ENCODE measurements around the gene FIZ1. TPM values are rescaled to one million over a fixed set of nuclear protein-coding genes. Genes with fewer than 3 reads are reported as not detected.

FIZ1 gene
- total RNA-seq, 1 experiment from 2014 or later = 29.3 TPM

- ChIA-PET POLR2A (ENCODE audit: low non-redundant PET) (interaction anchor here (0.5 kb wide), 1 partner anchor 14 kb away, joined by 3 read pairs; no protein-coding TSS in a partner anchor), CTCF (interaction anchor here (0.6 to 1.0 kb wide), 2 partner anchors 16 to 499 kb away, joined by 3 to 9 read pairs; partner anchors contain the start of gene ZNF784)
- intact Hi-C loops (cut with micrococcal nuclease; ENCODE audit: unreplicated experiment) = no loop called here
- no peaks in the 10 kb centered on the region for H3K9me3 ChIP-seq (ENCODE audit: low read depth, low read length, poor library complexity, severe bottlenecking)
- peaks cover 8% of the 10 kb centered on the region for H3K36me3 ChIP-seq (ENCODE audit: insufficient read depth, low read length, poor library complexity, severe bottlenecking)
- TF ChIP-seq EZH2 (IDR thresholded peaks at IDR 0.05; ENCODE audit: borderline replicate concordance, low read depth, low read length, poor library complexity, severe bottlenecking) (no peak), CTCF (conservative IDR thresholded peaks at IDR 0.05; ENCODE audit: low read depth, low read length) (peak; percentile 58)
- no peaks in the 10 kb centered on the region for H3K27me3 ChIP-seq (replicated peaks; ENCODE audit: insufficient read depth, low read depth, low read length, poor library complexity)
- peak overlapping the region; percentile 90 for H3K27ac ChIP-seq (ENCODE audit: low read depth, low read length, poor library complexity, severe bottlenecking)
- peak; percentile 85 for DNase-seq (ENCODE audit: low spot score)
- H3K4me3 ChIP-seq (ENCODE audit: low read depth, low read length, poor library complexity, severe bottlenecking) = peak overlapping the region; percentile 81
- H3K4me1 ChIP-seq (ENCODE audit: insufficient read depth, low read length, poor library complexity, severe bottlenecking) = peaks cover 28% of the 10 kb centered on the region
- BruUV-seq (replicated peaks) = TSS peak; percentile 38
These were observed 40.8 kb upstream of the FIZ1 start for GRCh38 chr19:55640043-55640576.

GRCh38 chr19:55638864-55639359 lies 39.6 kb upstream of the FIZ1 start:
- BruUV-seq (replicated peaks) = no TSS peak
- Histone ChIP-seq H3K36me3 (ENCODE audit: insufficient read depth, low read length, poor library complexity, severe bottlenecking) (no peaks in the 10 kb centered on the region), H3K9me3 (ENCODE audit: low read depth, low read length, poor library complexity, severe bottlenecking) (no peaks in the 10 kb centered on the region), H3K27me3 (replicated peaks; ENCODE audit: insufficient read depth, low read depth, low read length, poor library complexity) (no peaks in the 10 kb centered on the region), H3K27ac (ENCODE audit: low read depth, low read length, poor library complexity, severe bottlenecking) (no peak overlapping the region), H3K4me1 (ENCODE audit: insufficient read depth, low read length, poor library complexity, severe bottlenecking) (peaks cover 26% of the 10 kb centered on the region), H3K4me3 (ENCODE audit: low read depth, low read length, poor library complexity, severe bottlenecking) (no peak overlapping the region)
- POLR2A ChIA-PET (ENCODE audit: low non-redundant PET) = no interaction called here
- intact Hi-C loops (cut with micrococcal nuclease; ENCODE audit: unreplicated experiment) = no loop called here
- TF ChIP-seq CTCF (conservative IDR thresholded peaks at IDR 0.05; ENCODE audit: low read depth, low read length) (peak; percentile 67), EZH2 (IDR thresholded peaks at IDR 0.05; ENCODE audit: borderline replicate concordance, low read depth, low read length, poor library complexity, severe bottlenecking) (no peak)
- CTCF ChIA-PET = interaction anchor here (0.5 to 0.7 kb wide), 2 partner anchors 14 to 300 kb away, joined by 3 to 10 read pairs; partner anchors contain the start of gene ZNF784
- DNase-seq (ENCODE audit: low spot score) = peak; percentile 87

- no peak for TF ChIP-seq EZH2 (IDR thresholded peaks at IDR 0.05; ENCODE audit: borderline replicate concordance, low read depth, low read length, poor library complexity, severe bottlenecking)
- TF ChIP-seq CTCF (conservative IDR thresholded peaks at IDR 0.05; ENCODE audit: low read depth, low read length) = no peak
- DNase-seq (ENCODE audit: low spot score) = no peak
- Histone ChIP-seq H3K4me1 (ENCODE audit: insufficient read depth, low read length, poor library complexity, severe bottlenecking) (peaks cover 19% of the 10 kb centered on the region), H3K36me3 (ENCODE audit: insufficient read depth, low read length, poor library complexity, severe bottlenecking) (no peaks in the 10 kb centered on the region), H3K9me3 (ENCODE audit: low read depth, low read length, poor library complexity, severe bottlenecking) (no peaks in the 10 kb centered on the region), H3K27me3 (replicated peaks; ENCODE audit: insufficient read depth, low read depth, low read length, poor library complexity) (no peaks in the 10 kb centered on the region), H3K27ac (ENCODE audit: low read depth, low read length, poor library complexity, severe bottlenecking) (no peak overlapping the region), H3K4me3 (ENCODE audit: low read depth, low read length, poor library complexity, severe bottlenecking) (no peak overlapping the region)
- BruUV-seq (replicated peaks) = no TSS peak
- ChIA-PET POLR2A (ENCODE audit: low non-redundant PET) (interaction anchor here (0.7 kb wide), 1 partner anchor 36 kb away, joined by 3 read pairs; no protein-coding TSS in a partner anchor), CTCF (interaction anchor here (0.7 kb wide), 1 partner anchor 17 kb away, joined by 3 read pairs; no protein-coding TSS in a partner anchor)
- intact Hi-C loops (cut with micrococcal nuclease; ENCODE audit: unreplicated experiment) = no loop called here
These were observed 38.2 kb upstream of the FIZ1 start for GRCh38 chr19:55637534-55637933.

Measured in A673 (cell line).